Head of caudate nucleus (tissue), 42 donors: ENCODE measurements around the gene CDIP1.

Experiments
- DNase-seq, 42 donors: peaks; one replicate each; pipeline versions ENCODE4 v3.0.0 to v3.0.0-alpha.2; 2020 to 2021; ENCODE audit warnings: mixed read lengths in 7 of 42
- intact Hi-C: fragments of 100-400 bp; cut with DNase I; formaldehyde crosslinking; loops from one replicate; pipeline ENCODE4 v1.15.0; 2022

Gene CDIP1

GRCh38 chr16:4471869-4472268, 66.7 kb downstream of the CDIP1 start:
- intact Hi-C loops: loop anchor here (10.0 kb wide), 1 partner anchor 47 kb away; the partner anchor contains the start of gene DNAJA3
- DNase-seq: no peak

GRCh38 chr16:4468972-4469371, 69.6 kb downstream of the CDIP1 start:
- intact Hi-C loops: no loop called here
- DNase-seq: no peak

- DNase-seq: no peak
- intact Hi-C loops: no loop called here
These were observed 70.7 kb downstream of the CDIP1 start for GRCh38 chr16:4467916-4468315.

- intact Hi-C loops: no loop called here
- no peak for DNase-seq
These were observed 72.4 kb downstream of the CDIP1 start for GRCh38 chr16:4465977-4466779.

GRCh38 chr16:4463522-4464163, 74.9 kb downstream of the CDIP1 start:
- intact Hi-C loops: no loop called here
- DNase-seq: no peak

GRCh38 chr16:4461250-4462085, 77.1 kb downstream of the CDIP1 start:
- intact Hi-C loops: no loop called here
- DNase-seq: peak in 20 of 42 donors; percentile 15 to 69 (median 36)

GRCh38 chr16:4460936-4461249, 77.7 kb downstream of the CDIP1 start:
- intact Hi-C loops: no loop called here
- peak in 7 of 42 donors; percentile 21 to 53 (median 28) for DNase-seq
